ENCODE measurements around the gene PLPP7. TPM values are rescaled to one million over a fixed set of nuclear protein-coding genes. Genes with fewer than 3 reads are reported as not detected.

The PLPP7 gene
- total RNA-seq, 1 donor from 2014 or later: not detected

DNA sequence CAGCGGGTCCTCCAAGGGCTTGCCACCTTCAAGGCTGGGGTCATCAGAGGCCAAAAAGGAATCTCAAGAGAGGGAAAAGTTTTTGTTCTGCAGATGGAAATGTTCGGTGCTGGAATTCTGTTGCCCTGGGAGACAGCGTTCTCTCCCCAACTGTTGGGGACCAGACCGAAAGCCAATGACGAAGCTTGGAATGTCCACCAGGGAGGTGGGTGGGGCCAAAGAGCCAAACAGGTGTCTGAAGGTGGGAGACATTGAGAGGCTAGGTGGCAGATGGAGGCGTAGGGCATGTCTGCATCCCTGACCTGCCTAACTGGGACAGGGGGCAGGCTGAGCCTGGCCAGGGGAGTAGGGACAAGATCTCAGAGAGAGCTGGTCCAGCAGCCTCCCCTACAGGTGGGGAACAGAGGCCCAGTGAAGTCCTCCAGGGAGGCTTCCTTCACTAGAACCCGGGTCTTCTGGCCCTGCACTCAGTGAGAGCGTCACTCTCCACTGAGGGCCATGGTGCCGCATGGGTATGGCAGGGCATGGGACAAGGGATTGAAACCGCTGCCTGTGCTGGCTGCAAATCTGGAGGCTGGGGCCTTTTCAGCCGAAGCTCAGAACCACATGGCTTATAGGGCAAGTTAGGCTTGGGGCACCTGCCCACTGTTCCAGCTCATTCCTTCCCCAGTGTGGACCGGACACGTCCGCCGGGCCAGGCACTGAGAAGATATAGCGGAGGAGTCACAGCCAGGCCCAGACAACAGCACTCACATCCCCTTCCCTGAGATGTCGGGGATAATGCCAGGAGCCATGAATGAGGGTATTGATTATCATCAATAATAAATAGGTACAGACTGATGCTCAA lies 8.2 kb upstream of the PLPP7 start:
- peaks cover 21% of the 10 kb centered on the region for H3K4me1 Mint-ChIP-seq
- H3K36me3 Mint-ChIP-seq (ENCODE audit: low read depth): no peaks in the 10 kb centered on the region
- H3K4me3 Mint-ChIP-seq: peak overlapping the region; percentile 20
- H3K9me3 Mint-ChIP-seq: no peaks in the 10 kb centered on the region
- intact Hi-C loops (cut with micrococcal nuclease): no loop called here
- DNase-seq: no peak
- H3K27me3 Mint-ChIP-seq: peaks cover 29% of the 10 kb centered on the region
- H3K27ac Mint-ChIP-seq: no peak overlapping the region

DNA sequence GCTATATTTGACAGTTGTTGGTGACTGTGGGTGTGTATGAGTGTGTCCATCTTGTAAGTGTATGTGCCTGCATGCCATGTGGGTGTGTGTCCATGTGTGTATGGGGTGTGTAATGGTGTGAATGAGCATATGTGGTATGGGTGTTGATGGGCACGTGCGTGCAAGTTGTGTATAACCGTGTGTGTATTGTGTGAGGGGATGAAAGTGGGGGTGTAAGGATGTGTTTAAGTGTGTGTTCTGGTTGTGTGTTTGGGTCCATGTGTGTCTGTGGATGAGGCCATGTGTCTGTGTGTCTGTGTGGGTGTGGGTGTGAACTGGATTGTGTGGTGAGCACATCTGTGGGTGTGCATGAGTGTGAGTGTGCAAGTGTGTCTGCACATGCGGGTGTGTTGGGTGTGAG lies 7.3 kb upstream of the PLPP7 start:
- Mint-ChIP-seq H3K36me3 (ENCODE audit: low read depth) (no peaks in the 10 kb centered on the region), H3K27me3 (peaks cover 29% of the 10 kb centered on the region), H3K27ac (no peak overlapping the region), H3K4me1 (peaks cover 21% of the 10 kb centered on the region), H3K4me3 (peak overlapping the region; percentile 20), H3K9me3 (no peaks in the 10 kb centered on the region)
- DNase-seq: no peak
- intact Hi-C loops (cut with micrococcal nuclease): no loop called here

DNA sequence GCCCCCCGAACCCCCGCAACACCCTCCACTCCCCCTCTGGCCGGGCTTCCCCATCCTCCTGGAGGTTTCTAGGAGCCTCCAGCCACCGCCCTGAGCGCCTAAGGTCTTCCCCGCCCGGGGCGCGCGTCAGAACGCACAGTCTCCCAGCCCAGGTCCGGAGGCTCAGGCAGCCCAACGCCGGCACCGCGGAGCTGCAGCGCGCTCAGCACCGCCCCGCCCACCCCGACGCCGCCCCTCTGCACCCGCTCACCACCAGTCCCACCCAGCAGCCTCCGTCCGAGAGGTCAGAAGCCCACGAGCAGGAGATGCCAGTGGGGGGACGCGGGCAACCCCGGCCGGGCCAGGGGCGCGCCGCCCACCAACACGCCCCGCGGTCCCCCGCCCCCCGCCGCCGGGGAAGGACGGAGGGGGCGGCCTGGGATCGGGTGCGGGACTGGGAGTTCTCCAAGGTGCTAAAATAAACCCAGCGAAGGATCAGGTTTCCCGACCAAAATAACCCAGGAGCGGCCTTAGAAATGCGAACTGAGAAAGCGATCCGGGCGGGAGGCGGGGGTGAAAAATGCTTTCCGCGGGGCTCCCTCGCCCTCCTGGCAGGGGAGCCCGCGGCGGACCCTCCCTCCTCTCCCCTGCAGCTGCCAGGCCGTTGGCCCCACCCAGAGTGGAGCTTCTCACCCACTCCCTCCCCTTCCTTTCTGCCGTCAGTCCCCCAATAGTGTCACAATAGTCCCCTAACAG lies 6.7 kb upstream of the PLPP7 start:
- no peak for DNase-seq
- intact Hi-C loops (cut with micrococcal nuclease): no loop called here
- peaks cover 21% of the 10 kb centered on the region for H3K4me1 Mint-ChIP-seq
- no peak overlapping the region for H3K4me3 Mint-ChIP-seq
- peaks cover 29% of the 10 kb centered on the region for H3K27me3 Mint-ChIP-seq
- no peaks in the 10 kb centered on the region for H3K9me3 Mint-ChIP-seq
- H3K27ac Mint-ChIP-seq: no peak overlapping the region
- no peaks in the 10 kb centered on the region for H3K36me3 Mint-ChIP-seq (ENCODE audit: low read depth)

DNA sequence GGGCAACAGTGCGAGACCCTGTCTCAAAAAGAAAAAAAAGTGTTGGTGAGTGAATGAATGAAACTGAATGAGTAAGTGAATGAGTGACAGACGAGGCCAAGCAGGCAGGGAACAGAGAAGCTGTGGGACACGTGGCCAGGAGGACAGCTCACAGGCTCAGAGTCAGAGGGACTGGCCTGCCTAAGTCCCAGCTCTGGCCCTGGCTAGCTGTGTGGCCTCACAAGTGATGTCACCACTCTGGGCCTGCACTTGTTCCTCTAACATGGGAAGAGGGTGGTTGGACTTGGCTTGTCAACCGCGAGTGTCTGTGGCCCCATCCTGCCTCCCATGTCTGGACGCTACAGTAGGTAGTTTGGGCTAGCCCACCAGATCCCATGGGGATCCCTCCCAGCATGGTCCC lies 4.7 kb upstream of the PLPP7 start:
- DNase-seq: no peak
- H3K27ac Mint-ChIP-seq: no peak overlapping the region
- H3K4me3 Mint-ChIP-seq: no peak overlapping the region
- peaks cover 7% of the 10 kb centered on the region for H3K4me1 Mint-ChIP-seq
- intact Hi-C loops (cut with micrococcal nuclease): no loop called here
- peaks cover 29% of the 10 kb centered on the region for H3K27me3 Mint-ChIP-seq
- H3K36me3 Mint-ChIP-seq (ENCODE audit: low read depth): no peaks in the 10 kb centered on the region
- H3K9me3 Mint-ChIP-seq: no peaks in the 10 kb centered on the region

DNA sequence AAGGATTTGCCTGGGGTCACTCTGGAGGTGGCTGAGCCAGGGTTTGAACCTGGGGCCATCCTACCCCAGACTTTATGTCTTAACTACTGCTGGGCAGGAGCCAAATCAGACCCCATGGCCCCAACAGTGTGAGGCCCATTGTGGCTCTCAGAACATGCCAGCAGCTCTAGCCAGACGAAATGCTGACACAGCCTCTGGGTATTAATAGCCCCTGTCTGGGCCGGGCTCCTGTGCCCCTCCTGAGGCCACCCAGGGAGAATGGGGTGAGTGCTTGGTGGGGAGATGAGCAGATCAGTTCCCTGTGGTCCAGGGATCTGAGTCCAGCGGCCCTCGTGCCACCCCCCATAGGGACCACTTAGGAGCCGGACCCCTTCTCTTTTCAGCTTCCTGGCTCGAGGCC lies 2.2 kb upstream of the PLPP7 start:
- H3K36me3 Mint-ChIP-seq (ENCODE audit: low read depth): no peaks in the 10 kb centered on the region
- peaks cover 16% of the 10 kb centered on the region for H3K27me3 Mint-ChIP-seq
- H3K27ac Mint-ChIP-seq: no peak overlapping the region
- H3K4me3 Mint-ChIP-seq: no peak overlapping the region
- no peaks in the 10 kb centered on the region for H3K9me3 Mint-ChIP-seq
- peaks cover under 1% of the 10 kb centered on the region for H3K4me1 Mint-ChIP-seq
- no peak for DNase-seq
- intact Hi-C loops (cut with micrococcal nuclease): no loop called here

DNA sequence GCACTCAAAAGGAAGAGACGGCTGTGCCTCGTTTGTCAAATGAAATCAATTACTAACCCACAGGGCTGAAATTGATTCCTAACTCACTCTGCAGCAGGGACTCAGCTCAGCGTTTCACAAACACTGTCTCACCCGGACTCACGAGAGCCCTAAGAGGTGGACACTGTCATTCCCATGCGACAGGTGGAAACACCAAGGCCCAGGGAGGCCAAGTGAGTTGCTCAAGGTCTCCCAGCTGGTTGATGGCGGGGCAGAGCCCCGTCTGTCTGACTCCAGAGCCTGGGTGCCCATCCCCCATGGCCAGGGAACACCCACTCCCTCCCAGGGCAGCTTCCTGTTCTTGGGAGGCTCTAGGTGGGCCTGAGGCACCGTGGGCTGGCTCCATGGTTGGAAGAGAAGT lies 1.3 kb upstream of the PLPP7 start:
- H3K9me3 Mint-ChIP-seq: no peaks in the 10 kb centered on the region
- H3K36me3 Mint-ChIP-seq (ENCODE audit: low read depth): no peaks in the 10 kb centered on the region
- no peaks in the 10 kb centered on the region for H3K4me1 Mint-ChIP-seq
- no peak overlapping the region for H3K27ac Mint-ChIP-seq
- intact Hi-C loops (cut with micrococcal nuclease): no loop called here
- DNase-seq: no peak
- H3K27me3 Mint-ChIP-seq: peaks cover 15% of the 10 kb centered on the region
- no peak overlapping the region for H3K4me3 Mint-ChIP-seq

DNA sequence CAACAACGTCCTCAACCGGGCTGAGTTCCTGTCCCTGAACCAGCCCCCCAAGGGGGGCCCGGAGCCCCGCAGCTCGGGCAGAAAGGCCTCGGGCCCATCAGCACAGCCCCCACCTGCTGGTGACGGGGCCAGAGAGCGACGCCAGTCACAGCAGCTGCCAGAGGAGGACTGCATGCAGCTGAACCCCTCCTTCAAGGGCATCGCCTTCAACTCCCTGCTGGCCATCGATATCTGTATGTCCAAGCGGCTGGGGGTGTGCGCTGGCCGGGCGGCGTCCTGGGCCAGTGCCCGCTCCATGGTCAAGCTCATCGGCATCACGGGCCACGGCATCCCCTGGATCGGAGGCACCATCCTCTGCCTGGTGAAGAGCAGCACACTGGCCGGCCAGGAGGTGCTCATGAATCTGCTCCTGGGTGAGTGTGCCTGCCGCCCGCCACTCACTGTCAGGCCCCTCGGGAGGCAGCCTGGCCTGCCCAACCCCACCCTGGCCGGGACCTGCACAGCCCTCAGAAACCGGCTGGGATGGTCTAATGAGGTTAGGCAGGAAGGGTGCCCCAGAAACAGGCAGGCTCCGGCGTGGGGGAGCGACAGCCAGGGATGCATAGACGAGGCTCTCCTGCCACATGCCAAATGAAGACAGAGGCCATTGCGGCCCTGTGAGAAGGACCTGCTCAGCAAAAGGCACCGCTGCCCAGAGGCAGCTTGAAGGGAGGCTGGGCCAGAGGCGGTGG lies 678 bp downstream of the PLPP7 start:
- Mint-ChIP-seq H3K9me3 (no peaks in the 10 kb centered on the region), H3K4me3 (no peak overlapping the region), H3K27me3 (peaks cover 2% of the 10 kb centered on the region), H3K27ac (no peak overlapping the region), H3K36me3 (ENCODE audit: low read depth) (no peaks in the 10 kb centered on the region), H3K4me1 (no peaks in the 10 kb centered on the region)
- DNase-seq: no peak
- intact Hi-C loops (cut with micrococcal nuclease): no loop called here

DNA sequence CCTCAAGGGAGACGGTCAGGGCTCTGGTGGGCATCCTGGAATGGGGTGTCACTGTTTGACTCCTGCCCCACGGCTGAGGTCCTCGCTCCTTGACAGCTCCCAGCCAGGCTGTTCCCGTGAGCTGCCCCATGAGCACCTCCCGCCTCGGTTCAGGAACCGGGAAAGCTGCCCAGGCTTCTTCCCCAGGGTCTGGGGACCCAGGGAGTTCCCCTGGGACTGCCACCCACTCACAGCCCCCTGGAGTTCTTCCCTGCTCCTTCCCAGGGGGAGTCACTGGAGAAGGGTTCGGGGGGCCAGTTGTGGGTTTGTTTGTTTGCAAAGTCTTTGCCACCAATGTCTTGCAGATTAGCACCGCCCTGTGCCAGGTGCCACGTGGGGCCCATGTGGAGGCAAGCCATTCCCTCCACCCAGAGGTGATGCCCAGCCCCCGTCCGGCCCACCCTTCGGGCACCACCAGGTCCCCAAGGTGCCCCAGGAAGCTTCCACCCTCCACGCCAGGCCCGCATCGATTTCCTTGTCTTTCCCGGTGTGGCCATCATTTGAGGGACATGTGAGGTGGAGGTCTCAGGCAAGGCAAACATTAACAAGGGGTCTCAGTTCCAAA lies 1.3 kb downstream of the PLPP7 start:
- Mint-ChIP-seq H3K27ac (no peak overlapping the region), H3K27me3 (peaks cover 2% of the 10 kb centered on the region), H3K4me1 (peaks cover 2% of the 10 kb centered on the region), H3K9me3 (no peaks in the 10 kb centered on the region), H3K4me3 (no peak overlapping the region), H3K36me3 (ENCODE audit: low read depth) (no peaks in the 10 kb centered on the region)
- intact Hi-C loops (cut with micrococcal nuclease): no loop called here
- DNase-seq: no peak

DNA sequence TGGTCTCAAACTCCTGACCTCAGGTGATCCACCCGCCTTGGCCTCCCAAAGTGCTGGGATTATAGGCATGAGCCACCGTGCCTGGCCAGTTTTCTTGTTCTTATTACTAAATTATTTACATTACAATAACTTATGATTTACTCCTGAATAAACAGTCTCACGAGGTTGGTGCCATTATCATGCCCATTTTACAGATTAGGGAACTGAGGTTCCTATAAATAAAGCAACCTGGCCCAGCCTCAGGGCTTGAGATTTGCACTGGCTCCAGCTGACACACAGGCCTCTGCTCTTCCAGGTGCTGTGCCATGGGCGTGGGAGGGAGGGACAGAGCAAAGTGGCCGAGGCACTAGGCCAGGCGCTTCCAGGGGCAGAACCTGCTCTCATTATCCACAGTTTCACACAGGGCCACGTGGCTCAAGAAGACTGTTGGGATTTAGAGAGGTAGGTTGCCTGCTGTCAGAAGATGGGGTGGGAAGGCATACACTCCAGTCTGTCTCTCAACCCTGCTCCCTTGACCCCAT lies 2.3 kb downstream of the PLPP7 start:
- intact Hi-C loops (cut with micrococcal nuclease): no loop called here

DNA sequence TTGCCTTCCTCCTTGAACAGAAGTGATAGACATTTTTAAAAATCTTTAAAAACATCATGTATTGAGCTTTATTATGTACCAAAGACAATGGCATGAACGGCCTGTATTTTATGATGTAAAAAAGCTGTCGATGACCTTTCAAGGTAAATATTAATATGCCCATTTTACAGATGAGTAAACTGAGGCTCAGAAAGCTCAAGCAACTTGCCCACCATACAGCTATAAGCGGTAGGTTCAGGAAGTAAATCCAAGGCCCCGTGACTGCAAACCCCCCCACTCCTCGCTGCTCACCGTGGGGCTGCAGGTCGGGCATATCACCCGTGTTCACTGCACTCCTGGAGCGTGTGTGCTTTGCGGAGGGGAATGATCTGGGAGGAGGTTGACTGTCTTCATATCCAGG lies 3.4 kb downstream of the PLPP7 start:
- H3K4me3 Mint-ChIP-seq: no peak overlapping the region
- no peak overlapping the region for H3K27ac Mint-ChIP-seq
- H3K36me3 Mint-ChIP-seq (ENCODE audit: low read depth): no peaks in the 10 kb centered on the region
- H3K4me1 Mint-ChIP-seq: peaks cover 2% of the 10 kb centered on the region
- DNase-seq: no peak
- intact Hi-C loops (cut with micrococcal nuclease): no loop called here
- H3K9me3 Mint-ChIP-seq: no peaks in the 10 kb centered on the region
- peaks cover 2% of the 10 kb centered on the region for H3K27me3 Mint-ChIP-seq

More for the DNA sequence above, 2.3 kb downstream of the PLPP7 start:
- no peak for DNase-seq
- Mint-ChIP-seq H3K4me1 (peaks cover 2% of the 10 kb centered on the region), H3K27me3 (peaks cover 2% of the 10 kb centered on the region), H3K4me3 (no peak overlapping the region), H3K9me3 (no peaks in the 10 kb centered on the region), H3K36me3 (ENCODE audit: low read depth) (no peaks in the 10 kb centered on the region), H3K27ac (no peak overlapping the region)

DNA sequence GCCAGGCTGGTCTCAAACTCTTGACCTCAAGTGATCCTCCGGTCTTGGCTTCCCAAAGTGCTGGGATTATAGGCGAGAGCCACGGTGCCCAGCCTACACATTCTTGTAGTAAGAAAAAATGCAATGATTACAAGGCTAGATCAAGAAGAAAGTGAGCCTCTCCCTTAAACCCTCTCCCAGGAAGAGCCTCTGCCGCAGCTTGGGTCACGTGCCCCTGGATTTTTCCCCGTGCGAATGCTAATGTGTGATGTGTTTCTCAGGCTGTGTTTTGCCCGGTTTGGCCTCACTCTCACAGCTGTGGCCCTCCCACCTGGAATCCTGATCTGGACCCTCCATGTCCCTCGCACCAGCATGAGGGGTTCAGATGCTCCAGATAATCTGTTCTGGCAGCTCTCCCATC lies 6.9 kb downstream of the PLPP7 start:
- Mint-ChIP-seq H3K9me3 (no peaks in the 10 kb centered on the region), H3K27ac (no peak overlapping the region), H3K27me3 (no peaks in the 10 kb centered on the region), H3K36me3 (ENCODE audit: low read depth) (no peaks in the 10 kb centered on the region), H3K4me3 (no peak overlapping the region), H3K4me1 (peaks cover 2% of the 10 kb centered on the region)
- intact Hi-C loops (cut with micrococcal nuclease): no loop called here
- DNase-seq: no peak

DNA sequence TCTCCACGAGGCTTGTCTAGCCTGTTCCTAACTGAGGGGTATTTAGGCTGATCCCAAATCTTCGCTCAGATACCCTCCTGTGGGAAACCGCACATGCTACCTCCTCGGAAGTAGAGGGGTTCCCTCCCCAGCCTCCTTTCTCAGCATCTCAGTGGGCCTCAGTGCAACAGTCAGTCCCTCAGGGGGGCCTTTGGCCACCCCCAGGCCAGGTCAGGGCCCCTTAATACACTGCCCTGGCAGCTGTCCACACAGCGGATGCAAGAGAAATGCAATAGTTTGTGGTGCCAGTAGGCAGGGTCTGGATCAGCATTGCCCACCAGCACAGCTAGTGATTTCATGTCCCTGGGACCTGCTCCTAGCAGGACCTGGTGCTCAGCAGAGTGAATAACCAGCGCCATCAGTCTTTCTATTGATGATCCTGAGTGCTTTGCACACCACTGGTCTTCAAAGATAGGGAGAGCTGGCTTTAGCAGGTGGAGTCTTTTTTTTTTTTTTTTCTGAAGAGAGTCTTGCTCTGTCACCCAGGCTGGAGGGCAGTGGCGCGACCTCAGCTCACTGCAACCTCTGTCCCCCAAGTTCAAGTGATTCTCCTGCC lies 7.5 kb downstream of the PLPP7 start:
- intact Hi-C loops (cut with micrococcal nuclease): no loop called here
- no peaks in the 10 kb centered on the region for H3K9me3 Mint-ChIP-seq
- no peak overlapping the region for H3K27ac Mint-ChIP-seq
- H3K4me1 Mint-ChIP-seq: peaks cover 2% of the 10 kb centered on the region
- H3K36me3 Mint-ChIP-seq (ENCODE audit: low read depth): no peaks in the 10 kb centered on the region
- H3K4me3 Mint-ChIP-seq: no peak overlapping the region
- no peak for DNase-seq
- H3K27me3 Mint-ChIP-seq: no peaks in the 10 kb centered on the region

DNA sequence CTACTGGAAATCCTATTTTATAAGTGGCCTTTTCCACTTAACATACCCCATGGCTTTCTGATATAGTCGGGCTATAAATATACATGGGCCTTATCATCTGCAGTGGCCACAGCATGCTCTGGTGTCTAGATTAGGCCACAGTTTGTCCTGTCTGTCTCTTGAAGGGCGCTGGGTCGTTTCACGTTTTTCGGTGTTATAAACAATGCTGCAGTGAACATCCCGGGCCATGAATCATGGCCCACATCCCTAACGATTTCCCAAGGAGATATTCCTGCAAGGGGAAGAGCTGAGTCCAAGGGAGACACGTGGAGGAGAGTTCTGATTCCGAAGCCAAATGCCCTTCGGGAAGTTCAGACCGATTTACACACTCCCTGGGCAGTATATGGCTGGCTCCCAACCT lies 8.4 kb downstream of the PLPP7 start:
- DNase-seq: no peak
- H3K4me1 Mint-ChIP-seq: peaks cover 2% of the 10 kb centered on the region
- H3K4me3 Mint-ChIP-seq: no peak overlapping the region
- no peaks in the 10 kb centered on the region for H3K36me3 Mint-ChIP-seq (ENCODE audit: low read depth)
- H3K9me3 Mint-ChIP-seq: no peaks in the 10 kb centered on the region
- intact Hi-C loops (cut with micrococcal nuclease): no loop called here
- H3K27me3 Mint-ChIP-seq: no peaks in the 10 kb centered on the region
- H3K27ac Mint-ChIP-seq: no peak overlapping the region

Data from activated CD4-positive, alpha-beta T cell treated with anti-CD3 and anti-CD28 coated beads, Interleukin-2, amount 10 ng/mL, durations not matched to agents 24 days and 14 days (primary cell).